ENCODE measurements around the gene MFRP. TPM values are rescaled to one million over a fixed set of nuclear protein-coding genes. Genes with fewer than 3 reads are reported as not detected.
"Not testable (repeated sequence)": the region's sequence is repeated elsewhere in the genome, so short reads cannot be mapped to it uniquely, and the experiment has no call there.

Gene MFRP
- total RNA-seq, result not detected
- polyA plus RNA-seq (ENCODE audit: insufficient read depth in 1 of 8, insufficient read length in 8 of 8, low replicate concordance in 1 of 8), result not detected
- long read RNA-seq, donor 1, result 0 reads
- long read RNA-seq, donor 2, result 0 reads
- long read RNA-seq, donor 3, result 0 reads
- long read RNA-seq, donor 4, result 0 reads
- long read RNA-seq, donor 5, result 0 reads
- long read RNA-seq, donor 6, result 0 reads
- long read RNA-seq, donor 7, result 0 reads
- long read RNA-seq, donor 8, result 0 reads
- long read RNA-seq, donor 9, result 0 reads
- long read RNA-seq, donor 10, result 0 reads
- long read RNA-seq, donor 11, result 0 reads

DNA sequence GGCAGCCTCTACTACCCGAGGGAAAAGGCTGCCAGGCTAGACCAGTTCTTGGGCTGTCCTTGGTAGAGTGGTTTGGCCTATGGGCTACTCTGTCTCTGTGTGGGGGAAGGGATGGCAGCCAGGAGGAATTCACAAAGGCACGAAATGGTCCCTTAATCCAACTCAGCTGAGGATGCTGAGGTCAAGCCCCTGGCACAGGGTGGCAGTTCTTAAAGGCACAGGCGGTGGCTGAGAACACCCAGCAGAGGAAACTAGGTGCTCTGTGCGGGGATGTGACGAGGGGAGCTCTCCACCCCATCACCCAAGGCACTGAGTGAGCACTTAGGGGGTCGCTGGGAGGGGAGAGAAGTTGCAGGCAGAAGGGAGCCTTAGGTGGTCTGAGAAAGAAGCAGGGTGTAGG is at the start of gene MFRP:
MFRP (minus strand) TSS at position 101 of the 400 bp plus-strand sequence. CDS start 192 bp downstream, outside the sequence.
- WGBS (ENCODE audit: insufficient coverage), result 25% methylated on average over 2 of the region's 6 CpGs
- no peak within 1 kb of the TSS for H3K4me3 ChIP-seq (ENCODE audit: low read length)
- no peaks in the 10 kb centered on the region for H3K9me3 ChIP-seq (replicated peaks; ENCODE audit: control insufficient read depth, low read depth, low read length)
- H3K4me1 ChIP-seq (ENCODE audit: control insufficient read depth, insufficient read depth, low read length), result peaks cover 15% of the 10 kb centered on the region
- peak; percentile 21 for DNase-seq
- H3K36me3 ChIP-seq (ENCODE audit: control insufficient read depth, insufficient read depth, low read length), result no peaks in the 10 kb centered on the region
- peaks cover 5% of the 10 kb centered on the region for H3K27me3 ChIP-seq (ENCODE audit: control insufficient read depth, insufficient read depth, low read length)
- H3K27ac ChIP-seq (ENCODE audit: low read length), result no peak within 1 kb of the TSS

GRCh38 chr11:119391275-119391674 is 44.8 kb upstream of the MFRP start:
- Histone ChIP-seq H3K27ac (ENCODE audit: low read length) (no peak overlapping the region), H3K36me3 (ENCODE audit: control insufficient read depth, insufficient read depth, low read length) (no peaks in the 10 kb centered on the region), H3K27me3 (ENCODE audit: control insufficient read depth, insufficient read depth, low read length) (no peaks in the 10 kb centered on the region), H3K4me1 (ENCODE audit: control insufficient read depth, insufficient read depth, low read length) (no peaks in the 10 kb centered on the region), H3K4me3 (ENCODE audit: low read length) (no peak overlapping the region), H3K9me3 (replicated peaks; ENCODE audit: control insufficient read depth, low read depth, low read length) (no peaks in the 10 kb centered on the region)
- WGBS (ENCODE audit: insufficient coverage), result 89% methylated on average over 4 of the region's 7 CpGs
- DNase-seq, result no peak

- H3K4me3 ChIP-seq (ENCODE audit: low read length), result no peak overlapping the region
- no peaks in the 10 kb centered on the region for H3K27me3 ChIP-seq (ENCODE audit: control insufficient read depth, insufficient read depth, low read length)
- H3K36me3 ChIP-seq (ENCODE audit: control insufficient read depth, insufficient read depth, low read length), result no peaks in the 10 kb centered on the region
- H3K9me3 ChIP-seq (replicated peaks; ENCODE audit: control insufficient read depth, low read depth, low read length), result no peaks in the 10 kb centered on the region
- no peaks in the 10 kb centered on the region for H3K4me1 ChIP-seq (ENCODE audit: control insufficient read depth, insufficient read depth, low read length)
- DNase-seq, result no peak
- H3K27ac ChIP-seq (ENCODE audit: low read length), result no peak overlapping the region
- WGBS (ENCODE audit: insufficient coverage), result 80% methylated on average over 2 of the region's 5 CpGs
These were observed 43.2 kb upstream of the MFRP start for GRCh38 chr11:119389611-119390254.

- 94% methylated on average over 5 of the region's 7 CpGs for WGBS (ENCODE audit: insufficient coverage)
- H3K36me3 ChIP-seq (ENCODE audit: control insufficient read depth, insufficient read depth, low read length), result no peaks in the 10 kb centered on the region
- no peaks in the 10 kb centered on the region for H3K9me3 ChIP-seq (replicated peaks; ENCODE audit: control insufficient read depth, low read depth, low read length)
- H3K27me3 ChIP-seq (ENCODE audit: control insufficient read depth, insufficient read depth, low read length), result no peaks in the 10 kb centered on the region
- no peak overlapping the region for H3K4me3 ChIP-seq (ENCODE audit: low read length)
- DNase-seq, result no peak
- H3K4me1 ChIP-seq (ENCODE audit: control insufficient read depth, insufficient read depth, low read length), result peaks cover 4% of the 10 kb centered on the region
- H3K27ac ChIP-seq (ENCODE audit: low read length), result no peak overlapping the region
These were observed 41.6 kb upstream of the MFRP start for GRCh38 chr11:119388103-119388502.

DNA sequence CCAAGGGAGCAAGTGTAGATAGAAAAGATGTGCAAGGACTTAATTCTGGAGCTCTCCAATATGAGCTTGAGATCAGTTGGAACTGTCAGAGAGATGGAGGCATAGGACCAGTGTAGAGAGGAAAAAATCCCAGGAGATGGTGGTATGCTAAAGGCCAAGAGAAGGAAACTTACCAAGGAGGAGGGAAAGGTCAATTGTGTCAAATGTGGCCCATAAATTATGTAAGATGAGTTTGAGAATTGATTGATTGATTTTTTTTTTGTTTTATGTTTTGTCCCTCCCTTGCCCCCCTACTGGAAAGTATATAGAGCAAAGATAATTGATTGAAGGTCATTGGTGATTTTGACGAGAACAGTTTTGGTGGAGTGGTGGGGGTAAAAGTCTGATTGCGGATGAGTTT is 37.8 kb upstream of the MFRP start:
- 82% methylated on average over 2 of the region's 2 CpGs for WGBS (ENCODE audit: insufficient coverage)
- no peak overlapping the region for H3K27ac ChIP-seq (ENCODE audit: low read length)
- H3K36me3 ChIP-seq (ENCODE audit: control insufficient read depth, insufficient read depth, low read length), result no peaks in the 10 kb centered on the region

GRCh38 chr11:119382513-119382912 is 36.0 kb upstream of the MFRP start:
- not testable (repeated sequence) for H3K4me3 ChIP-seq (ENCODE audit: low read length); H3K9me3 ChIP-seq (replicated peaks; ENCODE audit: control insufficient read depth, low read depth, low read length); H3K27me3 ChIP-seq (ENCODE audit: control insufficient read depth, insufficient read depth, low read length); H3K27ac ChIP-seq (ENCODE audit: low read length); DNase-seq; H3K36me3 ChIP-seq (ENCODE audit: control insufficient read depth, insufficient read depth, low read length)
- 82% methylated on average over 11 of the region's 14 CpGs for WGBS (ENCODE audit: insufficient coverage)
- peaks cover 45% of the 10 kb centered on the region for H3K4me1 ChIP-seq (ENCODE audit: control insufficient read depth, insufficient read depth, low read length)

More for the DNA sequence above, 37.8 kb upstream of the MFRP start:
- H3K27me3 ChIP-seq (ENCODE audit: control insufficient read depth, insufficient read depth, low read length), result peaks cover 3% of the 10 kb centered on the region
- DNase-seq, result no peak
- peaks cover 27% of the 10 kb centered on the region for H3K4me1 ChIP-seq (ENCODE audit: control insufficient read depth, insufficient read depth, low read length)
- H3K9me3 ChIP-seq (replicated peaks; ENCODE audit: control insufficient read depth, low read depth, low read length), result no peaks in the 10 kb centered on the region
- H3K4me3 ChIP-seq (ENCODE audit: low read length), result no peak overlapping the region

DNA sequence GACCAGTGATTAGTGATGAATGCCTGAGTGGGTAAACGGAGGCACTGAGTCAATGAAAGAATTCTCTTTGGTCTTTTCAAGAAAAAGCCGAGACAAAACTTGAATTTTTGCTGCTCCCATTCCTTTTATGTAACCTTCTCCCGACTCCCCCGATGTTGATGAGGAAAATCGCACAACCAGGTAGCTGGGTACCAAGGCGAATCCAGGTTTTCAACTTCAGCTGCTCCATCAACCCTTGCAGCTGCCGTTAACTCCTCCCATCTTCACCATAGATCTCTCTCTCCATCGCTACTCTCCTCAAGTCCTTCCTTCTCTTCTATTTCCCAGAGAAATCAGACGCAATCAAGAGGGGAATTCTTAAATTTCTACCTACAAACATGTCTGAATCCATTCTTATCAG is 35.6 kb upstream of the MFRP start:
- H3K27ac ChIP-seq (ENCODE audit: low read length), result peak overlapping the region; percentile 75

DNA sequence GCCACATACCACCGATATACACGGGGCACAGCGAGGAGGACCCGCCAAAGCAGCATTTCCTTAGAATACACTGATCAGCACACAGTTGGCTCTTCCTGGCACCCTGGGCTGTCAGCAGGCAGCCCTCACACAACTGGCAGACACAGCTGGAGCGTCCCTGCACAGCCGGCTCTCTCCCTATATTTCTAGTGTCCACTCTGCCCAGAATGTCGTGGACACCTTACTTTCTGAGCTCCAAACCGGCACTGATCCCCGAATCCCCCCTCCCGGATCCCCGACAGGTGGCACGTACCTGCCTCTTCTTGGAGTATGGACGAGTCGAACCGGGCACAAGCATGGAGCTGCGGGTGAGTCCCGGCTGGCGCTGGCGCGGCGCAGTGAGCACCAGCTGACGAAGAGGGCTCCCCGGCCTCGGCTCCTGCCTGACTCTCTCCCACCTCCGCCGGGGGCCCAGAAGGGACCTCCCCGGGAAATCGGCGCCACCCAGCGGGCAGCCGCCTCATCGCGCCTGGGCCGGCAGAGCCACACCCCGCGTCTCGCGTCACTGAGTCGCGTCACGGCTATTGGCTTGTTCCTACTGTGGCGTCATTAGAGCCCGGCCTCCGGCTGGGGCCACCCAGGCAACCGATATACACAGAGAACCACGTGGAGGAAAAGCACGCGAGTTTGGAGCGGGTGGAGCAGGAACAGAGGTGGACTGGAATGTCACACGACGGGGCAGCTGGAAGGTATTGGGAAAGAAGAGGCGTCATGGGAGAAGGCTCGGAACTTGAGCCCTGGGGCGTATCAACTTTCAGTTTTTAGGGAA is 34.9 kb upstream of the MFRP start, which contains the start of gene USP2:
USP2 (minus strand) TSS at position 510 of the 808 bp plus-strand sequence. CDS start 8,210 bp downstream, outside the sequence.
- no peaks in the 10 kb centered on the region for H3K9me3 ChIP-seq (replicated peaks; ENCODE audit: control insufficient read depth, low read depth, low read length)
- DNase-seq, result peak; percentile 98
- no peaks in the 10 kb centered on the region for H3K36me3 ChIP-seq (ENCODE audit: control insufficient read depth, insufficient read depth, low read length)
- peaks cover 3% of the 10 kb centered on the region for H3K27me3 ChIP-seq (ENCODE audit: control insufficient read depth, insufficient read depth, low read length)
- H3K4me1 ChIP-seq (ENCODE audit: control insufficient read depth, insufficient read depth, low read length), result peaks cover 55% of the 10 kb centered on the region
- peak within 1 kb of the TSS; percentile 90 for H3K27ac ChIP-seq (ENCODE audit: low read length)
- H3K4me3 ChIP-seq (ENCODE audit: low read length), result peak within 1 kb of the TSS; percentile 58
- under 1% methylated on average over 49 of the region's 54 CpGs for WGBS (ENCODE audit: insufficient coverage)

More for the DNA sequence above, 35.6 kb upstream of the MFRP start:
- Histone ChIP-seq H3K4me3 (ENCODE audit: low read length) (peak overlapping the region; percentile 51), H3K4me1 (ENCODE audit: control insufficient read depth, insufficient read depth, low read length) (peaks cover 49% of the 10 kb centered on the region), H3K9me3 (replicated peaks; ENCODE audit: control insufficient read depth, low read depth, low read length) (no peaks in the 10 kb centered on the region), H3K27me3 (ENCODE audit: control insufficient read depth, insufficient read depth, low read length) (peaks cover 3% of the 10 kb centered on the region), H3K36me3 (ENCODE audit: control insufficient read depth, insufficient read depth, low read length) (no peaks in the 10 kb centered on the region)
- WGBS (ENCODE audit: insufficient coverage), result 8% methylated on average over 8 of the region's 9 CpGs
- peak; percentile 31 for DNase-seq

GRCh38 chr11:119380827-119381180 is 34.3 kb upstream of the MFRP start:
- Histone ChIP-seq H3K27ac (ENCODE audit: low read length) (peak overlapping the region; percentile 90), H3K27me3 (ENCODE audit: control insufficient read depth, insufficient read depth, low read length) (peaks cover 3% of the 10 kb centered on the region), H3K4me3 (ENCODE audit: low read length) (peak overlapping the region; percentile 58), H3K4me1 (ENCODE audit: control insufficient read depth, insufficient read depth, low read length) (peaks cover 61% of the 10 kb centered on the region), H3K9me3 (replicated peaks; ENCODE audit: control insufficient read depth, low read depth, low read length) (no peaks in the 10 kb centered on the region), H3K36me3 (ENCODE audit: control insufficient read depth, insufficient read depth, low read length) (no peaks in the 10 kb centered on the region)
- 0% methylated on average over 1 of the region's 10 CpGs for WGBS (ENCODE audit: insufficient coverage)
- DNase-seq, result peak; percentile 58

Measured in muscle of leg (tissue), 16 donors.